H9 (cell line): Measurements from ENCODE around the gene FKTN. TPM values are rescaled to one million over a fixed set of nuclear protein-coding genes. Genes with fewer than 3 reads are reported as not detected.

Experiments used
- DNase-seq: peaks from one replicate; pipeline ENCODE4 v3.0.0-alpha.2; 2017
- H2AFZ ChIP-seq: one replicate; pipeline ENCODE4 v1.6.1; 2013; ENCODE audit warnings: mild to moderate bottlenecking, low read length, control low read depth, moderate library complexity
- H2AK5ac ChIP-seq: 2 replicates; pipeline ENCODE4 v1.6.1; 2013; ENCODE audit warnings: low read length, control low read depth, mixed read lengths; ENCODE audit not compliant: insufficient read length
- H2BK120ac ChIP-seq: one replicate; pipeline ENCODE4 v1.6.1; 2013; ENCODE audit warnings: low read depth, mild to moderate bottlenecking, low read length, control low read depth, inconsistent platforms; ENCODE audit not compliant: poor library complexity, severe bottlenecking
- H2BK12ac ChIP-seq: 2 replicates; pipeline ENCODE4 v1.6.1; 2013; ENCODE audit warnings: low read length, control low read depth, mixed read lengths, low read depth; ENCODE audit not compliant: insufficient read length
- H2BK15ac ChIP-seq: 2 replicates; pipeline ENCODE4 v1.6.1; 2013; ENCODE audit warnings: low read depth, low read length, control low read depth
- H2BK20ac ChIP-seq: one replicate; pipeline ENCODE4 v1.6.1; 2013; ENCODE audit warnings: low read depth, mild to moderate bottlenecking, low read length, control low read depth, inconsistent platforms; ENCODE audit not compliant: poor library complexity, severe bottlenecking
- H2BK5ac ChIP-seq: 2 replicates; pipeline ENCODE4 v1.6.1; 2013; ENCODE audit warnings: low read length, control low read depth, mixed read lengths; ENCODE audit not compliant: insufficient read length
- H3K14ac ChIP-seq: 2 replicates; pipeline ENCODE4 v1.6.1; 2013; ENCODE audit warnings: low read length, control low read depth; ENCODE audit not compliant: insufficient read depth
- H3K18ac ChIP-seq: 2 replicates; pipeline ENCODE4 v1.6.1; 2013; ENCODE audit warnings: low read depth, mild to moderate bottlenecking, mixed read lengths, low read length, control low read depth; ENCODE audit not compliant: insufficient read length
- H3K23ac ChIP-seq: 2 replicates; pipeline ENCODE4 v1.6.1; 2013; ENCODE audit warnings: low read length, control low read depth, mixed read lengths, low read depth; ENCODE audit not compliant: insufficient read length
- H3K23me2 ChIP-seq: 2 replicates; pipeline ENCODE4 v1.6.1; 2013; ENCODE audit warnings: low read depth, mild to moderate bottlenecking, mixed read lengths, low read length, control low read depth; ENCODE audit not compliant: insufficient read length, poor library complexity, severe bottlenecking
- H3K27ac ChIP-seq: 2 replicates; pipeline ENCODE4 v1.5.1; 2013; ENCODE audit warnings: low read length, control low read depth, mixed read lengths, low read depth; ENCODE audit not compliant: insufficient read length
- H3K27me3 ChIP-seq: 2 replicates; pipeline ENCODE4 v1.6.1; 2013; ENCODE audit warnings: low read length, control low read depth, inconsistent platforms; ENCODE audit not compliant: insufficient read depth
- H3K4ac ChIP-seq: 2 replicates; pipeline ENCODE4 v1.6.1; 2013; ENCODE audit warnings: low read depth, mild to moderate bottlenecking, control low read depth, inconsistent platforms, low read length, moderate library complexity
- H3K4me1 ChIP-seq: 2 replicates; pipeline ENCODE4 v1.6.1; 2013; ENCODE audit warnings: low read length, control low read depth, inconsistent platforms; ENCODE audit not compliant: insufficient read depth
- H3K4me2 ChIP-seq: 2 replicates; pipeline ENCODE4 v1.6.1; 2013; ENCODE audit warnings: low read length, control low read depth, mixed read lengths; ENCODE audit not compliant: insufficient read length, insufficient read depth
- H3K56ac ChIP-seq: 2 replicates; pipeline ENCODE4 v1.6.1; 2013; ENCODE audit warnings: low read depth, mild to moderate bottlenecking, mixed read lengths, low read length, control low read depth; ENCODE audit not compliant: insufficient read length
- H3K79me1 ChIP-seq: 2 replicates; pipeline ENCODE4 v1.6.1; 2013; ENCODE audit warnings: low read depth, mild to moderate bottlenecking, moderate library complexity, low read length, control low read depth, inconsistent platforms; ENCODE audit not compliant: insufficient read depth, poor library complexity, severe bottlenecking
- H3K79me2 ChIP-seq: 2 replicates; pipeline ENCODE4 v1.6.1; 2013; ENCODE audit warnings: low read length, control low read depth, inconsistent platforms; ENCODE audit not compliant: insufficient read depth
- H3K9ac ChIP-seq: 2 replicates; pipeline ENCODE4 v1.6.1; 2013; ENCODE audit warnings: low read length, control low read depth, mixed read lengths; ENCODE audit not compliant: insufficient read length; ENCODE audit errors: extremely low read depth
- H3K9me3 ChIP-seq: one replicate; pipeline ENCODE4 v1.6.1; 2013; ENCODE audit warnings: low read depth, low read length, inconsistent platforms; ENCODE audit not compliant: control insufficient read depth
- H3T11ph ChIP-seq: one replicate; pipeline ENCODE4 v1.6.1; 2013; ENCODE audit warnings: mild to moderate bottlenecking, low read length, control low read depth, inconsistent platforms
- H4K20me1 ChIP-seq: one replicate; pipeline ENCODE4 v1.6.1; 2013; ENCODE audit not compliant: control insufficient read depth, insufficient read length, insufficient read depth
- H4K5ac ChIP-seq: 2 replicates; pipeline ENCODE4 v1.6.1; 2013; ENCODE audit warnings: low read depth, mild to moderate bottlenecking, mixed read lengths, low read length, control low read depth; ENCODE audit not compliant: insufficient read length
- H4K8ac ChIP-seq: replicated peaks from 2 replicates; pipeline ENCODE4 v1.6.1; 2013; ENCODE audit warnings: low read length, control low read depth, mixed read lengths, low read depth; ENCODE audit not compliant: insufficient read length
- H4K91ac ChIP-seq: 2 replicates; pipeline ENCODE4 v1.6.1; 2013; ENCODE audit warnings: low read depth, mild to moderate bottlenecking, moderate library complexity, mixed read lengths, low read length, control low read depth; ENCODE audit not compliant: insufficient read length
- H3K27ac Mint-ChIP-seq, 3 experiments: 2 replicates in 2 of 3; 3 replicates in 1 of 3; pipeline ENCODE4 v1.8.0; 2020 to 2021; ENCODE audit warnings: mixed read lengths in 3 of 3, mild to moderate bottlenecking in 1 of 3, moderate library complexity in 1 of 3
- H3K27me3 Mint-ChIP-seq: 2 replicates; pipeline ENCODE4 v1.8.0; 2021; ENCODE audit warnings: low read depth, mild to moderate bottlenecking, moderate library complexity, mixed read lengths
- H3K36me3 Mint-ChIP-seq, 3 experiments: 2 replicates in 2 of 3; 3 replicates in 1 of 3; pipeline ENCODE4 v1.8.0; 2020 to 2021; ENCODE audit warnings: low read depth in 3 of 3, mixed read lengths in 3 of 3; ENCODE audit not compliant: insufficient read depth in 1 of 3
- H3K4me1 Mint-ChIP-seq, 2 experiments: 2 replicates each; pipeline ENCODE4 v1.8.0; 2020; ENCODE audit warnings: mixed read lengths in 2 of 2
- H3K4me3 Mint-ChIP-seq, 2 experiments: 2 replicates in 1 of 2; 3 replicates in 1 of 2; pipeline ENCODE4 v1.8.0; 2020 to 2021; ENCODE audit warnings: mild to moderate bottlenecking in 2 of 2, mixed read lengths in 2 of 2, moderate library complexity in 1 of 2
- H3K9me3 Mint-ChIP-seq, 2 experiments: 2 replicates in 1 of 2; 3 replicates in 1 of 2; pipeline ENCODE4 v1.8.0; 2020; ENCODE audit warnings: mild to moderate bottlenecking in 2 of 2, mixed read lengths in 2 of 2, moderate library complexity in 1 of 2
- WGBS: extraction: QIAGEN DNeasy Blood & Tissue Kit; methylation state at CpG from one replicate; pipeline ENCODE4 v1.1.7; 2013; ENCODE audit warnings: missing lambda C conversion rate, low lambda C conversion rate, mixed read lengths; ENCODE audit not compliant: insufficient read length; ENCODE audit errors: extremely low coverage; 5-methylcytosine and 5-hydroxymethylcytosine counted together
- total RNA-seq: library from RNA; stranded (reverse); gene quantifications from 2 replicates; pipeline ENCODE4 v1.2.1, GENCODE V29; 2021
- TF ChIP-seq, protein P1 (sequence below): fragments of 200-600 bp; sonication (generic); conservative IDR thresholded peaks from 3 replicates; pipeline ENCODE4 v1.8.0; 2021; ENCODE audit warnings: antibody characterized with exemption, mild to moderate bottlenecking

The FKTN gene
- total RNA-seq, 1 experiment from 2014 or later = 14.3 TPM

DNA sequence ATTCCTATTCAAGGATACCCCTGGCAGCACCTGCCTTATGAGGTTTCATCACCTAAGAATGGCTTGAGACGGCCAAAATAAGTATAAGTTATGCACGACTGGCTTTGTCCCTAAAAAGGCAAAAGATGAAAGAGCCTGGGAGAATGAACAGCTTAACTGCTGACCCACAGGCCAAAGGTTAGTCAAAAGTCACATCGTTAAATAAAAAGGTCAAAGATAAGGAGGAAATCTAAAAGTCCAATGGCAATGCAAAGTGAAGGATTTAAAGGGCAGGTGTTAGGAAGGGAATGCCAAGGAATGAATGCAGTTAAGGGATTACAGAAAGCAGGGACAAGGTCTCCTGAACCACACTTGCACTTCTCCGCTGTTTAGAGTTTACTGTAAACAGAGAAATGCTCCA lies 109.9 kb downstream of the FKTN start:
- Histone ChIP-seq H3K23me2 (no peaks in the 10 kb centered on the region), H2AK5ac (no peak overlapping the region), H3K23ac (no peak overlapping the region), H3K27me3 (no peaks in the 10 kb centered on the region), H3K79me2 (no peaks in the 10 kb centered on the region), H2BK120ac (no peak overlapping the region), H3K4me1 (no peaks in the 10 kb centered on the region), H3K4ac (no peak overlapping the region), H3K9ac (no peak overlapping the region), H3T11ph (no peak overlapping the region), H3K56ac (no peak overlapping the region), H2BK5ac (no peak overlapping the region), H4K5ac (no peak overlapping the region), H3K4me2 (no peak overlapping the region), H3K79me1 (no peaks in the 10 kb centered on the region), H3K14ac (no peak overlapping the region), H3K9me3 (no peaks in the 10 kb centered on the region), H3K27ac (no peak overlapping the region), H3K18ac (no peak overlapping the region), H2BK15ac (no peak overlapping the region), H2BK20ac (no peak overlapping the region), H2AFZ (no peak overlapping the region), H4K20me1 (no peaks in the 10 kb centered on the region), H2BK12ac (no peak overlapping the region), H4K8ac (no peak overlapping the region), H4K91ac (no peak overlapping the region)
- WGBS = no CpG with 5 or more reads among the region's 4 CpGs
- no peaks in the 10 kb centered on the region for H3K9me3 Mint-ChIP-seq
- TF ChIP-seq, protein P1, sequence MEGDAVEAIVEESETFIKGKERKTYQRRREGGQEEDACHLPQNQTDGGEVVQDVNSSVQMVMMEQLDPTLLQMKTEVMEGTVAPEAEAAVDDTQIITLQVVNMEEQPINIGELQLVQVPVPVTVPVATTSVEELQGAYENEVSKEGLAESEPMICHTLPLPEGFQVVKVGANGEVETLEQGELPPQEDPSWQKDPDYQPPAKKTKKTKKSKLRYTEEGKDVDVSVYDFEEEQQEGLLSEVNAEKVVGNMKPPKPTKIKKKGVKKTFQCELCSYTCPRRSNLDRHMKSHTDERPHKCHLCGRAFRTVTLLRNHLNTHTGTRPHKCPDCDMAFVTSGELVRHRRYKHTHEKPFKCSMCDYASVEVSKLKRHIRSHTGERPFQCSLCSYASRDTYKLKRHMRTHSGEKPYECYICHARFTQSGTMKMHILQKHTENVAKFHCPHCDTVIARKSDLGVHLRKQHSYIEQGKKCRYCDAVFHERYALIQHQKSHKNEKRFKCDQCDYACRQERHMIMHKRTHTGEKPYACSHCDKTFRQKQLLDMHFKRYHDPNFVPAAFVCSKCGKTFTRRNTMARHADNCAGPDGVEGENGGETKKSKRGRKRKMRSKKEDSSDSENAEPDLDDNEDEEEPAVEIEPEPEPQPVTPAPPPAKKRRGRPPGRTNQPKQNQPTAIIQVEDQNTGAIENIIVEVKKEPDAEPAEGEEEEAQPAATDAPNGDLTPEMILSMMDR = no peak
- H3K36me3 Mint-ChIP-seq = no peaks in the 10 kb centered on the region
- no peaks in the 10 kb centered on the region; the same call in 1 of the 2 replicates for H3K27me3 Mint-ChIP-seq
- no peak overlapping the region for H3K27ac Mint-ChIP-seq
- no peak for DNase-seq
- H3K4me3 Mint-ChIP-seq = no peak overlapping the region
- H3K4me1 Mint-ChIP-seq = peaks cover 2 to 7% of the 10 kb centered on the region in 2 experiments; a peak in 2 of 4 replicates
